Measurements from ENCODE around the gene WDR19. TPM values are rescaled to one million over a fixed set of nuclear protein-coding genes. Genes with fewer than 3 reads are reported as not detected.

WDR19 gene
- total RNA-seq, 4 donors from 2014 or later: 53.6 to 71.2 (median 66.1) TPM

DNA sequence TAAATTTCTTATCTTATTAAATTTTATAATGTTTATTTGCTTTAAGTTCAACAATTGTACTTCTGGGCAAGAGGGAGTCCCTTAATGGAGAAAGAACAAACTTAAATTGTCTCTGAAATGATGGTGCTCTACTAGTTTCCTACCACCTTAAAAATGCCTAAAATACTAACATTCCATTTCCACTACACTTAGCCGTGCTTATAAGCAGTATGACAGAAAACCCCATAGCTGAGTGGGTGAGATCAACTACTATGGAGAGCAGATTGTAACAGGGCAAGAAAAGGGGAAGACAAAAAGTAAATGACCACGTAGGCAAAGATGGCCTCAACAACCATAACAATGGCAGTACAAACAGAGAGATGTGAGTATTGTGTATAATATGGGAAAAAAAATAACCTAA is 148.9 kb downstream of the WDR19 start:
- TF ChIP-seq, protein P1, sequence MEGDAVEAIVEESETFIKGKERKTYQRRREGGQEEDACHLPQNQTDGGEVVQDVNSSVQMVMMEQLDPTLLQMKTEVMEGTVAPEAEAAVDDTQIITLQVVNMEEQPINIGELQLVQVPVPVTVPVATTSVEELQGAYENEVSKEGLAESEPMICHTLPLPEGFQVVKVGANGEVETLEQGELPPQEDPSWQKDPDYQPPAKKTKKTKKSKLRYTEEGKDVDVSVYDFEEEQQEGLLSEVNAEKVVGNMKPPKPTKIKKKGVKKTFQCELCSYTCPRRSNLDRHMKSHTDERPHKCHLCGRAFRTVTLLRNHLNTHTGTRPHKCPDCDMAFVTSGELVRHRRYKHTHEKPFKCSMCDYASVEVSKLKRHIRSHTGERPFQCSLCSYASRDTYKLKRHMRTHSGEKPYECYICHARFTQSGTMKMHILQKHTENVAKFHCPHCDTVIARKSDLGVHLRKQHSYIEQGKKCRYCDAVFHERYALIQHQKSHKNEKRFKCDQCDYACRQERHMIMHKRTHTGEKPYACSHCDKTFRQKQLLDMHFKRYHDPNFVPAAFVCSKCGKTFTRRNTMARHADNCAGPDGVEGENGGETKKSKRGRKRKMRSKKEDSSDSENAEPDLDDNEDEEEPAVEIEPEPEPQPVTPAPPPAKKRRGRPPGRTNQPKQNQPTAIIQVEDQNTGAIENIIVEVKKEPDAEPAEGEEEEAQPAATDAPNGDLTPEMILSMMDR (IDR thresholded peaks at IDR 0.05; ENCODE audit: low read depth): no peak

Small RNA genes within 50 kb of the gene (small RNA-seq; reads per million reads assigned to genes)
- not detected for gene RNU6-32P

Other genes with a start within 250 kb of the WDR19 start
- gene TMEM156, start 150.1 kb upstream of the WDR19 start, total RNA-seq: 1 to 10 TPM in 1 of 4 donors, under 1 TPM in 1, not detected in 2; 0.49 to 1.0 TPM
- gene KLHL5, start 120.3 kb upstream of the WDR19 start, total RNA-seq: 10 to 100 TPM; 54.6 to 77.5 (median 64.7) TPM
- gene RFC1, start 183.8 kb downstream of the WDR19 start, total RNA-seq: 10 to 100 TPM; 29.9 to 42.3 (median 39.0) TPM
- gene KLB, start 224.4 kb downstream of the WDR19 start, total RNA-seq: 10 to 100 TPM in 3 of 4 donors, 1 to 10 TPM in 1; 9.1 to 50.3 (median 33.5) TPM